GM13977 (cell line): ENCODE measurements around the gene ZXDC.

Experiments used
- DNase-seq: peaks from one replicate; pipeline ENCODE4 v3.0.0; 2012; ENCODE audit warnings: low spot score
- CTCF ChIP-seq: IDR thresholded peaks from 2 replicates; pipeline ENCODE4 v1.5.1; 2012; ENCODE audit warnings: mild to moderate bottlenecking, control low read depth; ENCODE audit not compliant: insufficient read depth; ENCODE audit errors: extremely low read depth, missing control alignments
- in situ Hi-C: fragments of 300-500 bp; cut with MboI; formaldehyde crosslinking; loops from one replicate; pipeline ENCODE4 v1.12.0; 2022; ENCODE audit warnings: low sequenced_read_pairs, low pct_unique_long_range_greater_than_20kb, mixed read lengths, inconsistent platforms; ENCODE audit not compliant: unreplicated experiment

Gene ZXDC

GRCh38 chr3:126475413-126476114, at the start of gene ZXDC:
Gene ZXDC, minus strand, starts transcription at chr3:126475891. Its CDS starts 26 bp downstream, at chr3:126475865.
- in situ Hi-C loops, result no loop called here
- peak; percentile 100 for DNase-seq
- TF ChIP-seq CTCF, result peak; percentile 78

- in situ Hi-C loops, result no loop called here
- no peak for TF ChIP-seq CTCF
- DNase-seq, result no peak
Measured at GRCh38 chr3:126525091-126525852, 49.6 kb upstream of the ZXDC start.

- no peak for DNase-seq
- in situ Hi-C loops, result no loop called here
- no peak for TF ChIP-seq CTCF
Measured at GRCh38 chr3:126524429-126524988, 48.8 kb upstream of the ZXDC start.

GRCh38 chr3:126523745-126524428, 48.2 kb upstream of the ZXDC start, which contains the start of gene CHST13:
Gene CHST13, plus strand, starts transcription at chr3:126524155. Its CDS starts 178 bp downstream, at chr3:126524333.
- in situ Hi-C loops, result no loop called here
- TF ChIP-seq CTCF, result no peak
- no peak for DNase-seq

- in situ Hi-C loops, result no loop called here
Measured at GRCh38 chr3:126522363-126522788, 46.7 kb upstream of the ZXDC start.

More at GRCh38 chr3:126522363-126522788, 46.7 kb upstream of the ZXDC start:
- peak; percentile 83 for DNase-seq
- TF ChIP-seq CTCF, result peak; percentile 88
